ENCODE results near the gene OR6P1.

The OR6P1 gene

DNA sequence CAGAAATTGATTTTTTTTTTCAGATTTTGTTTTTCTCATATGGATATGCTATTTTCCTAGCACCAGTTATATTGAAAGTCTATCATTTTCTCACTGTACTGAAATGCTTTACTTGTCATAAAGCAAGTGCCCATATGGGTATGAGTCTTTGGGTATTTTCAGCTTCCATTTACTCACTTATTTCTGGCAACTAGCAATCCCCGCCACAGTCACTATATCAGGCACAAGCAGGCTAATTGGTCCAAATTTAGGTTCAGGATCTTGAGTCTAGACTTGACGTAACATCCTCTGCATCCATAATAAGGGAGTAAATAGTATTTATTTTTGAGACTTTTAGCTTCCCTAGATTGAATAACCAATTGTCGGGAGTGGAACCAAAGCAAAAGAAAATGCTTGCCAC, 7.2 kb upstream of the OR6P1 start:
- H4K20me1 ChIP-seq (ENCODE audit: insufficient read depth, low read length), result no peaks in the 10 kb centered on the region
- no peaks in the 10 kb centered on the region for H3K4me1 ChIP-seq (ENCODE audit: insufficient read depth, low read length, severe bottlenecking)
- no peaks in the 10 kb centered on the region for H3F3A ChIP-seq (ENCODE audit: insufficient read depth, low read length)
- H3K9ac ChIP-seq (ENCODE audit: low read length), result no peak overlapping the region
- no peaks in the 10 kb centered on the region for H3K9me3 ChIP-seq (ENCODE audit: low read length)
- no peak for TF ChIP-seq EZH2 (IDR thresholded peaks at IDR 0.05; ENCODE audit: borderline replicate concordance, low read length)
- TF ChIP-seq, protein P1, sequence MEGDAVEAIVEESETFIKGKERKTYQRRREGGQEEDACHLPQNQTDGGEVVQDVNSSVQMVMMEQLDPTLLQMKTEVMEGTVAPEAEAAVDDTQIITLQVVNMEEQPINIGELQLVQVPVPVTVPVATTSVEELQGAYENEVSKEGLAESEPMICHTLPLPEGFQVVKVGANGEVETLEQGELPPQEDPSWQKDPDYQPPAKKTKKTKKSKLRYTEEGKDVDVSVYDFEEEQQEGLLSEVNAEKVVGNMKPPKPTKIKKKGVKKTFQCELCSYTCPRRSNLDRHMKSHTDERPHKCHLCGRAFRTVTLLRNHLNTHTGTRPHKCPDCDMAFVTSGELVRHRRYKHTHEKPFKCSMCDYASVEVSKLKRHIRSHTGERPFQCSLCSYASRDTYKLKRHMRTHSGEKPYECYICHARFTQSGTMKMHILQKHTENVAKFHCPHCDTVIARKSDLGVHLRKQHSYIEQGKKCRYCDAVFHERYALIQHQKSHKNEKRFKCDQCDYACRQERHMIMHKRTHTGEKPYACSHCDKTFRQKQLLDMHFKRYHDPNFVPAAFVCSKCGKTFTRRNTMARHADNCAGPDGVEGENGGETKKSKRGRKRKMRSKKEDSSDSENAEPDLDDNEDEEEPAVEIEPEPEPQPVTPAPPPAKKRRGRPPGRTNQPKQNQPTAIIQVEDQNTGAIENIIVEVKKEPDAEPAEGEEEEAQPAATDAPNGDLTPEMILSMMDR (IDR thresholded peaks at IDR 0.05; ENCODE audit: low read length), result no peak
- H3K36me3 ChIP-seq (ENCODE audit: insufficient read depth, low read length), result no peaks in the 10 kb centered on the region
- no peaks in the 10 kb centered on the region for H3K79me2 ChIP-seq (ENCODE audit: insufficient read depth, low read length)
- no peaks in the 10 kb centered on the region for H3K27me3 ChIP-seq (ENCODE audit: insufficient read depth, low read length)
- no peak overlapping the region for H3K4me2 ChIP-seq (ENCODE audit: low read length)
- H3K4me3 ChIP-seq (ENCODE audit: low read depth, low read length, poor library complexity, severe bottlenecking), result no peak overlapping the region
- no peaks in the 10 kb centered on the region for H3K9me2 ChIP-seq (ENCODE audit: low read depth, low read length)
- H2AFZ ChIP-seq (ENCODE audit: low read length), result no peak overlapping the region
- no peak overlapping the region for H3K27ac ChIP-seq (ENCODE audit: low read depth, low read length, poor library complexity, severe bottlenecking)

DNA sequence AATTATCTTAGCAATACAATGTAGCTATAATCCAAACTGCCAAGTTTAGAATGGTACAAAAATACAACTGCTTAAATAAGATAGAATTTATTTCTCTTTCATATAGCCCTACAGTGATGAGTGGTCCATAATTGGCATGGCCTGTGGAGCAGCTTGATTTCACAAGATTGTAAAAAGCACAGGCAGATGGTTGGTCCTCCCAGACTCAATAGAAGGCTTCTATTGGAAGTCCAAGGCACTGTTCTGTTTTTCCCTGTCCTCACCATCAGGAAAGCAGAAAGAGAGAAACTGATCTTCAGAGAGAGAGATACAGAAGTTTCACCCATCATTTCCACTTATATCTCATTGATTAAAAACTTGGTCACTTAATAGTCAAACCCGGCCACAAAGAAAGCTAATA, 1.8 kb upstream of the OR6P1 start:
- Histone ChIP-seq H3K79me2 (ENCODE audit: insufficient read depth, low read length) (no peaks in the 10 kb centered on the region), H3K9me2 (ENCODE audit: low read depth, low read length) (no peaks in the 10 kb centered on the region), H3K9me3 (ENCODE audit: low read length) (no peaks in the 10 kb centered on the region), H3F3A (ENCODE audit: insufficient read depth, low read length) (no peaks in the 10 kb centered on the region), H3K4me2 (ENCODE audit: low read length) (no peak overlapping the region), H3K27me3 (ENCODE audit: insufficient read depth, low read length) (no peaks in the 10 kb centered on the region), H3K27ac (ENCODE audit: low read depth, low read length, poor library complexity, severe bottlenecking) (no peak overlapping the region), H4K20me1 (ENCODE audit: insufficient read depth, low read length) (no peaks in the 10 kb centered on the region), H3K36me3 (ENCODE audit: insufficient read depth, low read length) (no peaks in the 10 kb centered on the region), H3K4me1 (ENCODE audit: insufficient read depth, low read length, severe bottlenecking) (no peaks in the 10 kb centered on the region), H3K9ac (ENCODE audit: low read length) (no peak overlapping the region), H2AFZ (ENCODE audit: low read length) (no peak overlapping the region), H3K4me3 (ENCODE audit: low read depth, low read length, poor library complexity, severe bottlenecking) (no peak overlapping the region)
- no peak for TF ChIP-seq EZH2 (IDR thresholded peaks at IDR 0.05; ENCODE audit: borderline replicate concordance, low read length)
- TF ChIP-seq, protein P1 (IDR thresholded peaks at IDR 0.05; ENCODE audit: low read length), result no peak

DNA sequence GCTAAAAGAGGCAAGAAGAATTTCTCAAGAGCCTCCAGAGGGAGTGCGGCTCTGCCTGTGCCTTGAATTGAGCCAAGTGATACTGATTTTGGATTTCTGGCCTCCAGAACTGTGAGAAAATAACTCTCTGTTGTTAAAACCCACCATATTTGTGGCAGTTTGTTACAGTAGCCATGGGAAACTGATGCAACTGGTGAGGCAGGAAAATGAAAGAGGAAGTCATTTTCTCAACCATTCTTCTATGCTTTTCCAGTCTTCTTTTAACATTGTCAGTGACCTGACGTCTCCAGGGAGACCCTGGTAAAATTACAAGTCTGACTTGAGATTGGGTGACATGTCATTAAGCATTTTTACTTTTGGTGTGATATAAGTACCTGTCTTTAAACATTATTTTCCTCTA, 5.8 kb downstream of the OR6P1 start:
- no peak for TF ChIP-seq EZH2 (IDR thresholded peaks at IDR 0.05; ENCODE audit: borderline replicate concordance, low read length)
- TF ChIP-seq, protein P1 (IDR thresholded peaks at IDR 0.05; ENCODE audit: low read length), result no peak
- Histone ChIP-seq H3K27me3 (ENCODE audit: insufficient read depth, low read length) (no peaks in the 10 kb centered on the region), H3K36me3 (ENCODE audit: insufficient read depth, low read length) (no peaks in the 10 kb centered on the region), H4K20me1 (ENCODE audit: insufficient read depth, low read length) (no peaks in the 10 kb centered on the region), H3K4me3 (ENCODE audit: low read depth, low read length, poor library complexity, severe bottlenecking) (no peak overlapping the region), H3K9me2 (ENCODE audit: low read depth, low read length) (no peaks in the 10 kb centered on the region), H3K79me2 (ENCODE audit: insufficient read depth, low read length) (no peaks in the 10 kb centered on the region), H3K27ac (ENCODE audit: low read depth, low read length, poor library complexity, severe bottlenecking) (no peak overlapping the region), H3K4me2 (ENCODE audit: low read length) (no peak overlapping the region), H3K4me1 (ENCODE audit: insufficient read depth, low read length, severe bottlenecking) (peaks cover 6% of the 10 kb centered on the region), H3F3A (ENCODE audit: insufficient read depth, low read length) (no peaks in the 10 kb centered on the region), H2AFZ (ENCODE audit: low read length) (no peak overlapping the region), H3K9me3 (ENCODE audit: low read length) (no peaks in the 10 kb centered on the region), H3K9ac (ENCODE audit: low read length) (no peak overlapping the region)
